Transverse colon (tissue), 3 donors: ENCODE data around the gene GPRIN3.

Experiments used
- POLR2A ChIP-seq: fragments of 450-650 bp; IDR thresholded peaks from one replicate; pipeline ENCODE4 v1.6.1; 2016; ENCODE audit warnings: antibody characterized with exemption, mild to moderate bottlenecking, moderate library complexity
- TF ChIP-seq, protein P1 (sequence below), 5 experiments: fragments of 200-600 bp in 3 of 5; fragments of 450-650 bp in 2 of 5; sonication (generic) in 3 of 5; IDR thresholded peaks; 1 replicate in 2 of 5; 2 replicates in 3 of 5; pipeline ENCODE4 v1.5.1; 2016 to 2017; ENCODE audit warnings: antibody characterized with exemption in 5 of 5, inconsistent platforms in 3 of 5, mild to moderate bottlenecking in 2 of 5, moderate library complexity in 1 of 5

DNA sequence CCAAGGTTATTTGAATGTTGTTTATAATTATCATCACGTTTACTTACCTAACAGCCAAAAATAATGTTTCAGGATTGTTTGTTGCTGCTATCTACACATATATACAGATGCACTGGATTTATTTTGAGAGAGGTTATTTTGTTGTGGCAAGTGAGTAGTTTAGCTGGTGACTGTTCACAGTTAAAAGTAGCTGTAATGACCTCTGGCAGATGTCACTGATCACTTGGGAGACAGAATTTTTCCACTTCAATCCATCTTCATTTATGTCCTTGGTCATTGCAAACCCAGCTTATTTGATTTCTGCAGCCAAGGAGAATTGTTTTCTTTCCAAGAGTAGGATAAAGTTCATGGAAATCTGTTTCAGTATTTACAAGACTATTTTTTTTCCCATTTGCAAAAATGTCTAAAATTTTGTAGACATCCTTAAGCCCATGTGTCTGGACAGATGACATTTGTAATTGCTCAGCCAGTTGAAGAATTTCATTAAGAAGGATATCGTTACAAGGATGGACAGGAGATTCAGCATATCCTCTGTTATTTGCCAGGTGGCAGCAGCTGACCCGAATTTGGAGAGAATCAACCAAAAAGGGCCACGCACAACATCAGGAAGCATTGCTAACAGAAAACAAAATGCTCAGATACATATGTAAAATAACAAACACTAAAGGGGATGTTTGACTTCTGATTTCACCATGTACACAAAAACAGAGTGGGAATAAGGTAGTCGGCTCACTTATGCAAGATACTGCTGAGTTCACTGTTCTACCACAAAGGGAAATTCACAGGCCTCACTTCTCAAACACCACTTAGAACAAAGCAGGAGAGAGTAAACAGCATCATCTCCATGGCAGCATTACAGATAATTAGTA lies 64.5 kb downstream of the GPRIN3 start:
- TF ChIP-seq, protein P1, sequence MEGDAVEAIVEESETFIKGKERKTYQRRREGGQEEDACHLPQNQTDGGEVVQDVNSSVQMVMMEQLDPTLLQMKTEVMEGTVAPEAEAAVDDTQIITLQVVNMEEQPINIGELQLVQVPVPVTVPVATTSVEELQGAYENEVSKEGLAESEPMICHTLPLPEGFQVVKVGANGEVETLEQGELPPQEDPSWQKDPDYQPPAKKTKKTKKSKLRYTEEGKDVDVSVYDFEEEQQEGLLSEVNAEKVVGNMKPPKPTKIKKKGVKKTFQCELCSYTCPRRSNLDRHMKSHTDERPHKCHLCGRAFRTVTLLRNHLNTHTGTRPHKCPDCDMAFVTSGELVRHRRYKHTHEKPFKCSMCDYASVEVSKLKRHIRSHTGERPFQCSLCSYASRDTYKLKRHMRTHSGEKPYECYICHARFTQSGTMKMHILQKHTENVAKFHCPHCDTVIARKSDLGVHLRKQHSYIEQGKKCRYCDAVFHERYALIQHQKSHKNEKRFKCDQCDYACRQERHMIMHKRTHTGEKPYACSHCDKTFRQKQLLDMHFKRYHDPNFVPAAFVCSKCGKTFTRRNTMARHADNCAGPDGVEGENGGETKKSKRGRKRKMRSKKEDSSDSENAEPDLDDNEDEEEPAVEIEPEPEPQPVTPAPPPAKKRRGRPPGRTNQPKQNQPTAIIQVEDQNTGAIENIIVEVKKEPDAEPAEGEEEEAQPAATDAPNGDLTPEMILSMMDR (IDR thresholded peaks at IDR 0.05) = no peak
- no peak for TF ChIP-seq POLR2A
